ENCODE results near the gene SLC1A7.

The SLC1A7 gene

DNA sequence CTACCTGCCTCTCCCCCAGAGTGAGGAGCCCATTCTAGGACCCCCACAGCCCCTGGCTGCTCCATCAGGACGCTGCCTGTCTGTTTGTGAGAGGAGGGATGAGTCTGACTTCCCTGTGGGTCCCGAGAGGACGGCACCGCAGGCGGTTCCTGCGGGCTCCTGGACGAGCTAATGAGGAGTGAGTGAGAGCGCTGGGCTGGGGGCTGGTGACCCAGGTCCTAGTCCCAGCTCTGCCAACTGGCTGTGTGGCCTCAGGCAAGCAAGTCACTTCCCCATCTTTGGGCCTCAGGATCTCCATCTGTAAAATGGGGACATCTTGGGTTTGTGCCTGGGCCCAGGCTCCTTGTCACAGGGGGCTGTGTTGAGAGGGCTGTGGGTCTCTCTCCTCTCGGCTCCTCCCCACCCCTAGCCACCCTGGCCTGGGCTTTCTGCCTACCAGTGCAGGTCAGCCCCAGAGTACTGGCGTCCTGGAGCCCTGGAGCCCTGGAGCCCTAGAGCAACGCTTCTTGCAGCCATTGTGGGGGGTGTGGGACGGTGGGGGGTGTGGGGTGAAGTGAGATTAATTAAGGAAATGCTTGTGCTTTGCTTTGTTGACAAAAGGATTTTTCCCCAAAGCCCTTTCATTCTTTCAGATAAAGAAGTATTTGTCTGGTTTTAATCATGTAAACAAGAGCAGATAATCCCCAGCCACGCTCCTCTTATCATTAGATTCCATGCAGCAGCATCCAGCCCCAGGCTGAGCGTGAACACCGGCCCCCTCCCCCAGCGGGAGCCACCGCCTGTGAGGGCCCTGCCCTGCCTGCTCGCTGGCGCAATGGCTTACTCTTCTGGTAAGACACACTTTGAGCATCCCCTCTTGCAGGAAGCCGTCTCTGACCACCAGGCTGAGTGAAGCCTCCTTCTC, 26.8 kb downstream of the SLC1A7 start:
- no peak for DNase-seq (ENCODE audit: low spot score)

DNA sequence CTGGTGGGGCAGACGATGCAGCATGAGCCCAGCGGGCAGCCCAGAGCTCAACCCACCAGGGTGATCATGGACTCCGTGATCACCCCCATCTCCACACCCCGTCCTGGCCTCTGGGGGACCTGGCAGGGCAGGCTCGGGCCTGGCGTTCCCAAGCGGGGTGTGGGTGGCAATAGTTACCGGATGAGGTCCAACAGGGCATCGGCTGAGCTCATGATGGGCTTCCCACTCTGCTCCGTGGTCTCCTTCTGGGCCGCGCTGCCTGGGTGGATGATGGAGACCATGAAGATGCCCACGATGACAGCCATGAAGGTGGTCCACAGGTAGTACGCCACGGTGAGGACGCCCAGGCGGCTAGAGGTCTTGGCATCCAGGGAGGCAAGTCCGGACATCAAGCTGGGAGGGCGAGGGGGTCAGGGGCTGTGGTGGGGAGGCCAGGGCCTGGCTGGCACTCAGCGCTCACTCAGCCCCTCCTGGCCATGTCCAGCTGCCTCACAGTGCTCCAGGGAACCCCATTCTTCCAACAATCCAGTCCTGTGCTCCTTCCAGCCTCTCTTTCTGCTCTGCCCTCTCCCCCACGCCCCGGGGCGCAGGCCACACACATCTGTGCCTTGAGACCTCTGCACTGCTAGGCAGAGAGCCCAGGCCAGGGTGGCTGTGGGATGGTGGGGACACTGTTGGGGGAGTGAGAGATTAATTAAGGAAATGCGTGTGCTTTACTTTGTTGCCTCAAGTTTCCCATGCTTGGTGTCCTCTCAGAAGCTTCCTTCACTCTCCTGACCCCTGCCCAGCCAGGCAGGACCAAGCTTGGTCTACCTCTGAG, 27.6 kb downstream of the SLC1A7 start:
- no peak for DNase-seq (ENCODE audit: low spot score)

DNA sequence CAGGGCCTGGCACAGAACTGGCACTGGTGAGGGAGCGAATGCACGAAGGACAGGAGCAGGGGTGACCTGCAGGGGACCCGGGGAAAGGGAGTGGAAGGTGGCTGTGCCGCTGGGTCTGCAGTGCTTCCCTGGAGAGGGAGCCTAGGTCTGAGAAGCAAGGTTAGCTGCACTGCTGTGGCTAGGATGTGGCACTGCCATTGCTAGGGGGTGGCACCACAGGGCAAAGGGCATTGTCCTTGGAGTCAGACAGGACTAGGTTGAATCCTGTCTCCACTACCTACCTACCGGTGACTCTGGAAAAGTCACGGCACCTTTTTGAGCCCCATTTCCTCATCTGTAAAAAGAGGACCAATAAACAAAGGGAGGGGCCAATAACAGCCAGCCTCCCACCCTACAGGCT, 28.3 kb downstream of the SLC1A7 start:
- DNase-seq (ENCODE audit: low spot score) = no peak

DNA sequence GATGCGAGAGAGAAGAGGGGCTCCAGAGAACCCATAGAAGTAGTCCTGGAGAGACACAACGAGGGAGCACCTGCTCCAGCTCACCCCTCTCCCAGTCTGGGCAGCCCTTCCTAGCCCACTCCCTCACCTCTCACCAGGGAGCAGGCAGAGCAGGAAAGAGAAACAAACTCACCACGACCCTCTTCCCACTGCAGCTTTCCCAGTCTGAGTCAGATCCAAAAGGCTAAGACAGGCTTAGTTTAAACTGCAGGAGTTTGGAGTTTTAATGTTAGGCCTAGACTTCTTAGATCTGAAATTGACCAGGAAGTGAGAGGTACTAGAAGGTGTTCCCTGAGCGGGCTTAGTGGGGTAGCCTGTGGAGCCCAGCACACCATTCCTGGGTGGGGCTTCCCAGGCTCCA, 29.6 kb downstream of the SLC1A7 start:
- DNase-seq (ENCODE audit: low spot score) = no peak

DNA sequence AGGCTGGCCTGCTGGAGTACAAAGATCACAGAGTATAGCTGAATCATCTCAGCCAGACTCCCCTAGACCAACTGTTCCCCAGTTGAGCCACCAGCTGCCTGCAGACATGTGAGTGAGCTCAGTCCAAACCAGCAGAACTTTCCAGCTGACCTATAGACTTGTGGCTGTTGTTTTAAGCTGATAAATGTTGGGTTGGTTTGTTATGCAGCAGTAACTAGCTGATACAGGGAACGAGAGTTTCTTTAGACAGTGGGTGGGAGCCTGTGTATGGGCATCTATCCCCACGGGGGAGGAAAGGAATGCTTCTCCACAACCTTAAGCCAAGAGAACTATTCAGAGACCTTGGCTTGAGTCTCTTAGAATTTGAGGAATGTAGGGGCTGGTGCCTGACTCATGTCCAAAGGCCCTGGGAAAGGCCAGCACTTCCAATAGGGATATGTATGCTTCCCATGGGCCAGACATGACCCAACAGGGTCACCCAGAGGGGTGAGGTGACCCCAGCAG, 30.1 kb downstream of the SLC1A7 start:
- no peak for DNase-seq (ENCODE audit: low spot score)

DNA sequence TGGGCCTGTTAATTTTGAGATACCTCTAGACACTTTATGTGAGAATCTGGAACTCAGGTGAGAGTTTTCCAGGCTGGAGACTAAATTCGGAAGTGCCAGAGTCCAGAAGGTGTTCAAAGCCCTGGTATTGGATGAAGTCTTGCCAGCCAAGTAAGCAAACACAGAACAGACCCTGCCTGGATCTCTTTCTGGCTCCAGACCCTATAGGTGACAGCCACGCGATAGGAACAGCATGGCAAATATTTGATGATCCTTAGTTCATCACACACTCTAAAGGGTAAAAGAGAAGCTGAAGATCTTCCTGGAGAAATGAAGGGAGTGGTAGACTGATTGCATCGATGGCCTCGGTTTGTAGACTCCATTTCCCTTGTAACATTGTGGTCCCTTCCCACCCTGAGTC, 30.7 kb downstream of the SLC1A7 start:
- no peak for DNase-seq (ENCODE audit: low spot score)

DNA sequence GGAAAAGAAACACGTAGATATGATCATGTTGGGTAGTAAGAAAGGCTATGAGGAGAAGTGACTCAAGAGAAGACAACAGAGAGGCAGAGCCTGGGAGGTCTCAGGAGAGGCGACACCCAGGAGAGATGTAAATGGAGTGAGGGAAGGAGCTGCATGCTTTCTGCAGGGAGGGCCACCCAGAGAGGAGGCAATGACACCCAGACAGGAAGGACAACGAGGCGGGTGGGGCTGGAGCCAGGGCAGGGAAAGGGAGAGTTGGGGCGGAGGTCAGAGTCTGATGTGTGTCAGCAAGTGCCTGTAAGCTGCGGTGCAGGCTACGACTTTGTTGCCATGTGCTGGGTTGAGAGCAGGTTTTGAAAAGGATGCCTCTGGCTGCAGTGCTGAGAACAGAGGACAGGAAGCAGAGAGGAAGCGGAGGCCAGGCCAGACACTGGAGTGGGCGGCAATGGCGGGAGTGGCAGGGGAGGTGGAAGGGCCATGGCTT, 31.3 kb downstream of the SLC1A7 start:
- no peak for DNase-seq (ENCODE audit: low spot score)

DNA sequence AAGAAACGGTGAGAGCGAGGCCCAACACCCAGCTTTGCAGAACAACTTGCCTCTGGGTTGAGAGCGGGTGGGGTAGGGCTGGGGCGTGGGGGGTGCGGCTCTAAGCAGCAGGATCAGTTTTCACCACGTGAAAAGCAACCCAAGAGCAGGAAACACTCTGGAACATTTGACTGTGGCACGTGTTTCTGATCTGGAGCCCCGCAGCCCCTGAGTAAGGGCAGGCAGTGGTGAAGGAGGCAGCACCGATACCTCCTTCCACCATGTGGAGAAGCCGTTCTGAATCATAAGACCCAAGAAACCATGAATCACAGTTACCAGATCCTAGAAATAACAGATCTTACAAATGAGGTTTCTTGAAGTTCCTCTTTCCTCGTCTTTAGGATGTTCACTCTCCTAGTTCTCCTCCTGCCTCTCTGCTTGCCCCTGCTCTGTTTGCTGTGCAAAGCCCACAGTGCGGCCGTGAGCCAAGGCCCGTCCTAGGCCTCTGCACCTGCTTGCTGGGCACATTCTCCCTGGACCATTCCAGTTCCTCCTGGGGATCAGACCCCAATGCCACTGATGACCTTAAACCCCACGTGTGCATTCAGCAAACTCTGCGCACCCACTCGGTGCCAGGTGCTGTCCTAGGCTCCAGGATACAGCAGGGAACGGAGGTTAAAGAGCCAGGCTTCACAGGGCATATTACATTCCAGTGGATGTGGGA, 31.9 kb downstream of the SLC1A7 start:
- no peak for DNase-seq (ENCODE audit: low spot score)

DNA sequence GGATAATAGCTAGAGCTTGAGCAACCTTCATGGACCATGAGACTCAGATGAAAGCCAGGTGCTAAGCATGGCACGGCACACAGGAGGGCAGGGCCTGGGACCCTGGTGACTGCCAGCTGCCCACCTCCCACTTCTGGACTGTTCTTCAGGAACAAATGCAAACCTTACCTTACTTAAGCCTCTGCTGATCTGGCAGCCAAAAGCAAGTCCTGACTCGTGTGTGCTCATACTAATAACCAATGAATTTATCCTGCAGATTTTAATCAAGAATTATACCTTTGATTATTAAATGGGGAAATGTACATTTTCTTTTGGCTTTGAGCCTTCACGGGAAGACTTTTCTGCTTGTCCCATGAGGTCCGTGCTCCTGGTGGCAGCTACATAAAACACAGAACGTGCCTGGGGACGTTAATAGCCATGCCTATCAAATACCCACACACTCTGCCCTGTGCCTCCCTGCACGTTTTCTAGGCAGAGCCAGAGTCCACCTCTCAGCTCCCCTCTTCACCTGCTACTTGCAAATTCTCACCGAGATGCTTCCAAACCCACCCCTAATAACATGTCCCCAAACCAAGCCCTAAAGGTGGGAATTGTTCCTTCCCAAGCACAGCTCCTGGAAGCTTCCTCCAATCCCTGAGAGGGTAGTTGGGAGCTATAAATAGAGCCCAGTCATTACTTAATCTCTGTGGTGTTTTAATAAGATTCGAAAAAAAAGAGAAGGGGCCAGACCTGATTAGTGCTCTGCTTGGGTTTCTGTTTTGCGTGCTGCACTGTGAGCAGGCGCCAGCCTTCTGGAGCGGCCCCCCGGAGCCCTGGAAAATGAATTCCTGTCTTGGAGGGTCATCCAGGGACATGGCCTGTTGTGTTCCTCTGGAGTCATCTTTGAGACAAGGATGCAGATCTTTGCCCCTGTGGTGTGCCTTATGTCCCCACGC, 33.5 kb downstream of the SLC1A7 start:
- no peak for DNase-seq (ENCODE audit: low spot score)

DNA sequence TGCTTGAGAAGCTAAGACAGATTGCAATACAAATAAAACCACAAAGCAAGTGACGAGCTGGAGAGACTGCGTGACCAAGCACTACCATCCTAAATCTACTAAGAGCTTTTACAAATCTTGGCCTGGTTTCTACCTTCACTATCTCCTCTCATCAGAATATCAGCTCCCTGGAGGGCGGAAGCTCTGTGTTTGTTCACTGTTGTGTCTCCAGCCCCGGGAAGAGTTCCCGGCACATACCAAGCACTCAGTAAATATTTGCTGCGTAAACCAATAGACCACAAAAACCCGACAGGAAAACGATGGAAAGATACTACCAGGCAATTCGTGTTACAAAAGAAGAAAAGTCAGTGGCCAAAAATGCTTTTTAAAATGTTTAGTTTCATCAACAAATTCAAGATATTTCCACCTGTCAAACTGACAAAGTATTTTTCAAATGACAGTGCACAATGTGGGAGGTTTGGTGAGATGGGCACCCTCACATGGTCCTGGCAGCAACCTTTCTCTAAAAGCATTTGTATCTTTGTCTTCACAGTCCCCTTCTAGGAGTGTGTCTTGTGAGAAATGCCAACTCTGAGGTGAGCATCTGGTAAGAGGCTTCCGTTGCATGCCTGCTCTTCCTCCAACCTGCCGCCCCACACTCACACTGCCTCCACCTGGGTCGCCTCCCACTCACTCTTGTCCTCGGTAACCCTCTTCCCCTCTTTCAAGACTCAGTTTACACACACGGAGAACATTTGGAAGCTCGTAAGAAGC, 34.7 kb downstream of the SLC1A7 start:
- no peak for DNase-seq (ENCODE audit: low spot score)

DNA sequence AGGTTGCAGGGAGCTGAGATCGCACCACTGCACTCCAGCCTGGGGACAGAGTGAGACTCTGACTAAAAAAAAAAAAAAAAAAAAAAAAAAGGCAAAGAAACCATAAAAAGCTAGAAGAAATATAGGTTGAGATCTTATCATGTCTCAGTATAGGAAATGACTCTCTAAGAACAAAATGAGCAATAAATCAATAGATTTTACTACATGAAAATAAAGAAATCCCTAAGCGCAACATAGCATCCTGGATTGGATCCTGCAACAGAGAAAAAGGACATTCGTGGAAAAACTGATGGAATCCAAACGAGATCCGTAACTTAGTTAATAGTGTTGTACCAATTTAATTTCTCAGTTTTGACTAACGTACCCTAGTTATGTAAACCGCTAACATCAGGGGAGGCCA, 35.3 kb downstream of the SLC1A7 start:
- no peak for DNase-seq (ENCODE audit: low spot score)

DNA sequence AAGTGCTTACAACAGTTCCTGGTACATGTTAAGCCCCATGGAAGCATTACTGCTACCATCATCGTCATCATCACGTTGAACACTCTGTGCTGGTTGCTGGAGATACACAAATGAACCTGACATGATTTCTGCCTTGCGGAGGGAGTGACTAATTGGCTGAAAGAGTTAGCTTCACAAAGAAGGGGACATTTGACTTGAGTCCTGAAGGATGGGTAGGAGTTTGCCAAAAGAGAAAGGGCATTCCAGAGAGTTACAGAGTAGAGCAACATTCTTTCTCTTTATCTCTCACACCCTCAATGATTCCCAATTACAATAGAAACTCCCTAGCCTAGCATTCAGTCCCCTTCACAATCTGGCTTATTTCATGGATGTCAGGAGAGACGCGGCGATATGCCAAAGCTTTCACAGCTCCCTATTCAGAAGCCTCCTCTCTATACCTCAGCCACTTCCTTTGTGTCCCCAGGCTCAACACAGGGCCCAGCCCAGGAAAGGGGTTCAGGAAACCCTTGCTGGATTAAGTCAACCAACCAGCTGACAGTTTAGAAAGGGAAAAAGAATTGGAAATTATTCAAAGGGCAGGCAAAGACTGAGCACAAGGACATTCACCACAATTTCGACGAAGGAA, 38.0 kb downstream of the SLC1A7 start:
- no peak for DNase-seq (ENCODE audit: low spot score)

DNA sequence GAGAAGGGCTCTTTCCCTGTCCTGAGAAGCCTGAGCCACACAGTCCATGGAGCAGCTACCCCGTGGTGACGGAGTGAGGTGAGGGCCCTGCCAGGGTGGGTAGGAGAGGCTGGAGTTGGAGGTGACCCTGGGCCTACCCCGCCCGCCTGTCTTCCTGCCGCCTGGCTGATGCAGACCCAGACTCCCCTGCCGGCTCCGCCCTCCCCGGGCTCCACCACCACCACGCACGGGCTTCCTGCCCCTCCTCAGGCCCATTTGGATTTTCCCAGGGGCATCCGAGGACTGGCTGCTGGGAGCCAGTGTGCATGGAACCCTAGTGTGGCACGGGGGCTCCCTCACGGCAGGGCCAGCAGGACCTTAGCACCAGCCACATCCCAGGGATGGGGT, 47.9 kb downstream of the SLC1A7 start:
- no peak for DNase-seq (ENCODE audit: low spot score)

DNA sequence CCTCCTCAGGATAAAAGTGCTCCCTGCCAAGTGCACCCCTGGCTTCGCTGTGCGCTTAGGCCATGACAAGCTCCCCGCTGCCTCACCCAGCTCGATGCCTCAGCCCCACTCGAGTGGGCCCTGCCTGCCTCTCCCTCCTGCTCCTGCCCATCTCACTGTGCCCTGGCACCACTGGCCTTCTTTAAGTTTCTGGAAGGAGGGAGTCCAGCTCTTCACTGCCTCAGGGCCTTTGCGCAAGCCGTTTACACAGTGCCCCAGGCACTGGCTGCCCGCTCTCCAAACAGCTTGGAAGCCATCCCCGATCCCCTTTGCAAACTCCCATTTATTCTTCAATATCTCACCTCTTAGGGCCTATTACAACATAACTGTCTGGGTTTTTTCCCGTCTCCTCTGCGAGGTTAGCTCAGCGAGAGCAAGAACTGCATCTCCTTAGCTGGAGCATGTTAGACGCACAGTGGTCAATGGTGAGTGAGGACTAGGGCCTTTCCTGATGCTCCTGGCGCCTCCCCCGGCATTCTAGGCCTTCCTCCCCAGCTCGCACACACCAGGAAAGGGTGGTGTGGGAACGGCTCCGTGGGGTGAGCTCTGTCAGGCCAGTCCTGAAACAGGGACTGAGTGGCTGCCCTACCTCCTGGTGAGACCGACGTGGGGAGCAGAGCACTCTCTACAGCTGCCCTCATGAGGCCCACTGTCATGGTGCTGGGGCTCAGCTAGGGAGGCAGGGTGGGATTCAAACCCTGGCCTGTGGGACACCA, 48.5 kb downstream of the SLC1A7 start:
- no peak for DNase-seq (ENCODE audit: low spot score)

DNA sequence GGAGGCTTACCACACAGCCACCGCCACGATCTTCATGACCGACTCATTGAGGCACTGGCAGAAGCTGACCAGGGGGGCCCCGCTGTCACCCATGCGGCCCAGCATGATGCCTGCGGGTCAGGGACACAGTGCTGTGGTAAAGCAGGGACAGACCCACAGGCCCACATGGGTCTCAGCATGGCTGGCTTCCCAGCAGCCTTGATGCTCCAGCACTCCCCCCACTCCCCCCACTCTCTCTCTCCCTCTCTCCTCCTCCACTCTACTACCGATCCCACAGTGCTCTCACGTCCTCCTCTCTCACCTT, 49.0 kb downstream of the SLC1A7 start:
- DNase-seq (ENCODE audit: low spot score) = no peak

DNA sequence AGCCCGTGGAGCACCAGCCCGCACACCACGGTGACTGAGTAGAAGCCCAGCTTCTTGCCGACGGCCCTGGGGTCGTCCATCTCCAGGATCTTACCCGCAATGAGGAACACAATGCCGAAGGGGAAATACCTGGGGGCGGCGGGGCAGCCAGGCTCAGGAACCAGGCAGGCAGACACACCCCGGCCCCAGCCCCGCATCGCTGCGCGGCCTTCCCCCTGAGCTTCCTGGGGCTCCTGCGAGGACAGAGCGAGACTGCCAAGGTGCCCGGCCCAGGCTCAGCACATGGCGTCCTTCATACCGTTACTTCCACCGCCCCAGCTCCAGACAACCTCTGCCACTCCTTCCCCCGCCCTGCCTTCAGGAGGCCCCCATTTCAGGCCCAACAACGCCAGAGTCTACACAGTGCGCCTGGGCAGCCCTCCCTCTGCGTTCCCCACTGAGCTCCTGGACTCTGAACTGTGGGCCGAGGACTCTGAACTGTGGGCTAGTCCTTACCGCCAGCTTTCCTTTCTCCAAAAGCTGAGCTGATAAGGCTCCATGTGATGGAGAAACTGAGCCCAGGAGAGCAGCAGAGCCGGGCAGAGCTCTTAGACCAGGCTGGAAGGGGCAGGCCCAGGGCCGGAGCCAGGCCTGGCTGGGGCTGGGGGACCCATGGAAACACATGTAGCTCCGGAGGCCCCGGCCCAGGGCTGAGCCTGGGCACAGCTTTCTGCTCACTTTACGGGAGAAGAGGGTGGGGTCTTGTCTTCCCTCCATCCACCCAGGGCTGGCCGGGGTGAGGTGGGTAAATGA, 49.6 kb downstream of the SLC1A7 start:
- DNase-seq (ENCODE audit: low spot score) = no peak

DNA sequence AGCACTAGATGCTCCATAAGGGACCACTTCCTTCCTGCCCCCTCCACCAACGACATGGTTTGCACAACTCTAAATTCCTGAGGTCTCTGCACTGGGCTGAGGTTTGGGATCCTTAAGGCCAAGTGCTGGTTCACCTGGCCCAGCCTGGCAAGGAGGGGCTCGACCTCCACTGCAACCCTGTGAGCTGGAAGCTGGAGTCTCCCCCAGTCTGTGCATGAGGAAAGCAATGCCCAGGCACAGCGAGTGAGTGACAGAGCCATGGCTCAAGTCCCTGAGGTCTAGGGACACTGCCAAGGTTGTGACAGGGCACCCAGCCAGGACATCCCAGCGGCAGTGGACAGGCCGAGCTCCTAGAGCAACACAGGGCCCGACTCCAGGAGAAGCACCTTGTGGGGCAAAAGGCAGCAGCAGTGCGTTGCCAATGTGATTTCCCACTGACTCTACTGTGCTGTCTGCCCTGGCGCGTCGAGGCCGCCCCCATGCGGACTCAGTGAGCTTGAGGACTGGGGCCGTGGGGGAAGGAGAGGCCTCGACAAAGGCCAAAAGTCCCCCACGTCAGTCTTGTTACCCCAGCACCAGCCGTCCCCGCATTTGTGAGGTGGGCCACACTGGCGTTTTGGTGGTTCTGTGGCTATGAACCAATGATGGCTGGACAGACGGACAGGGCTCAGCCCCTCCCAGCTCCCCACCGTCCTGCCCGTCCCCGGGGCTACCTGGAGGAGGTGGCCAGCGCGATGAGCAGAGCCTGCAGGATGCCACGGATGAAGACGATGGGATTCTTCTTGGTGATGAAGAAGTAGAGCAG, 50.4 kb downstream of the SLC1A7 start:
- no peak for DNase-seq (ENCODE audit: low spot score)
